Upper lobe of left lung (tissue), 6 donors: Measurements from ENCODE around the gene PHC1. TPM values are rescaled to one million over a fixed set of nuclear protein-coding genes. Genes with fewer than 3 reads are reported as not detected.

Source experiments
- ATAC-seq, 2 donors: fragments of 200-7000 bp; cut with Tn5 transposase; one replicate each; pipeline ENCODE4 v1.9.1; 2022; ENCODE audit warnings: mild to moderate bottlenecking in 2 of 2, moderate library complexity in 2 of 2; ENCODE audit not compliant: low FRiP score in 2 of 2
- DNase-seq, 2 donors: peaks; one replicate each; pipeline ENCODE4 v3.0.0-alpha.2; 2019 to 2020
- H3K27ac ChIP-seq, 4 donors: fragments of 200-600 bp; sonication (generic); one replicate each; pipeline ENCODE4 v1.5.1; 2016 to 2019
- H3K27me3 ChIP-seq, 4 donors: fragments of 200-600 bp; sonication (generic); one replicate each; pipeline ENCODE4 v1.5.1; 2017 to 2019
- H3K36me3 ChIP-seq, 4 donors: fragments of 200-600 bp; sonication (generic); one replicate each; pipeline ENCODE4 v1.5.1; 2016 to 2019
- H3K4me1 ChIP-seq, 4 donors: fragments of 200-600 bp; sonication (generic); one replicate each; pipeline ENCODE4 v1.5.1; 2018 to 2019
- H3K4me3 ChIP-seq, 4 donors: fragments of 200-600 bp; sonication (generic); one replicate each; pipeline ENCODE4 v1.5.1; 2017 to 2019; ENCODE audit warnings: mild to moderate bottlenecking in 2 of 4, moderate library complexity in 1 of 4
- H3K9me3 ChIP-seq, 4 donors: fragments of 200-600 bp; sonication (generic); one replicate each; pipeline ENCODE4 v1.5.1; 2018 to 2019
- CTCF ChIP-seq, 6 experiments: fragments of 450-650 bp in 4 of 6; fragments of 200-600 bp in 2 of 6; sonication (generic) in 2 of 6; IDR thresholded peaks; one replicate each; pipeline ENCODE4 v1.5.1; 2016 to 2019; ENCODE audit warnings: antibody characterized with exemption in 6 of 6
- EP300 ChIP-seq, 4 donors: sonication (generic); formaldehyde crosslinking; IDR thresholded peaks; one replicate each; pipeline ENCODE4 v1.5.1; 2017; ENCODE audit warnings: antibody characterized with exemption in 4 of 4, control low read depth in 2 of 4
- POLR2A ChIP-seq, 4 donors: fragments of 450-650 bp; IDR thresholded peaks; one replicate each; pipeline ENCODE4 v1.5.1; 2016 to 2017; ENCODE audit warnings: antibody characterized with exemption in 4 of 4, mild to moderate bottlenecking in 2 of 4
- POLR2AphosphoS5 ChIP-seq, 2 donors: sonication (generic); formaldehyde crosslinking; IDR thresholded peaks; one replicate each; pipeline ENCODE4 v1.5.1; 2017; ENCODE audit warnings: antibody characterized with exemption in 2 of 2
- WGBS, 2 donors: methylation state at CpG; one replicate each; pipeline ENCODE4 v1.1.5; 2017 to 2018; 5-methylcytosine and 5-hydroxymethylcytosine counted together
- total RNA-seq, 6 donors: library from RNA; depleted of rRNA in 4 of 6; stranded (reverse); fragments of >200 nt in 4 of 6; gene quantifications; one replicate each; pipeline versions ENCODE4 v1.1.0 to v1.2.1, GENCODE V29; 2016 to 2021
- donor health status: DM: no; HTN: no; CAD: no; lungs with moderate emphysema.
- donor health status: DM: no; HTN: yes; CAD: no; lungs with severe emphysema.

Gene PHC1
- total RNA-seq, 6 donors from 2014 or later, result 23.2 to 60.8 (median 32.1) TPM

DNA sequence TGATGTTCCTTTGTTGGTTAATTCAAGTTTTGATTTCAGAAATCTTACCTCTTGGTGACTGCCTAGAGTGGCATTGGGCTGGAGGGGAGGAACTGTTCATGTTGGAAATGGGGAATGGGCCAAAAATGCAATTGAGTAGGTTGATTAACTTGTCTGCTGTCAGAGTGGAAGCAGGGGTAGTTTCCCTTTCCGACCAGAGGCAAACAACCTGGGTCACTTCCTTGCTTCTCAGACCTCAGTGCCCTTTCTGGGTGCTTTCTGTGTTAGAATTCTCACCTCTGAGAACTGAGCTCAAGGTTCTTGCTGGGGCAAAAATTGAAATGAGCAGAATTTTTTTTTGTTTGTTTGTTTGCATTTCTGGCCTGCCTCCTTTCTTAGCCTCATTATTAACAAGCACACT is 37.4 kb downstream of the PHC1 start:
- H3K36me3 ChIP-seq, result no peaks in the 10 kb centered on the region
- TF ChIP-seq CTCF (IDR thresholded peaks at IDR 0.05), result no peak
- ATAC-seq (no peak), DNase-seq (no peak)
- H3K4me3 ChIP-seq, result no peak overlapping the region
- peaks cover 20 to 36% (median 25%) of the 10 kb centered on the region in 4 donors for H3K4me1 ChIP-seq
- H3K27ac ChIP-seq, result peak overlapping the region in 1 of 4 donors; percentile 40
- H3K9me3 ChIP-seq, result no peaks in the 10 kb centered on the region
- no peaks in the 10 kb centered on the region for H3K27me3 ChIP-seq
- 44 to 75% methylated on average over 1 of the region's 1 CpG for WGBS, 2 donors

DNA sequence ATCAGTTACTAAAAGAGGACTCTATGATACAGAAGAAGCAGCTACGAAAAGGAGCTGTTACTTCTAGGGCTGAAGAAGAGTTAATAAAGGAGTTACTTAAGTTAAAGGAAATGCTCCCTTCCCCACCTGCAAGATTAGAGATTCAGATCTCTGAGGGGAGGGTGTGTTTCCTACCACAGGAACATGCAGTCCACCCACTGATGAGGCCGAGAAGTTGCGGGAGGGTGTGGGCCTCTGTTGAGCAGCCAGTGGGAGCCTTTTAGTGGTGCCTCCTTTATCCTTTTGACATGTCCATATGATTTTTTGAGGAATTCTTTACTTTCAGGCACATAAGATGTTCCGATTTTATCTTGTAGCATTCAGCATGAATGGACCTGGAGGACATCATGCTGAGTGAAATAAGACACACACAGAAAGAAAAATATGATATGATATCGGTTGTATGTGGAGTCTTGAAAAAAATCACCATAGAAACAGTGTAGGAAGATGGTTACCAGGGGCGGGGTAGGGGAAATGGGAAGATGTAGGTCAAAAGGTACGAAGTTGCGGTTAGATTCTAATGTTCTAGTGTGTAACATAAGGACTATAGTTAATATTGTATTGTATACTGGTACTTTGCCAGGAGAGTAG is 39.6 kb downstream of the PHC1 start:
- WGBS, 2 donors, result 81% methylated on average over 8 of the region's 8 CpGs
- Histone ChIP-seq H3K4me1 (peaks cover 0 to 16% (median 8%) of the 10 kb centered on the region in 4 donors), H3K27me3 (no peaks in the 10 kb centered on the region), H3K4me3 (no peak overlapping the region), H3K9me3 (no peaks in the 10 kb centered on the region), H3K36me3 (no peaks in the 10 kb centered on the region), H3K27ac (no peak overlapping the region)
- peak in 1 of 2 donors; percentile 28 for DNase-seq
- TF ChIP-seq CTCF (IDR thresholded peaks at IDR 0.05), result no peak
- TF ChIP-seq POLR2A (IDR thresholded peaks at IDR 0.05), result no peak
- TF ChIP-seq EP300 (IDR thresholded peaks at IDR 0.05), result no peak
- no peak for TF ChIP-seq POLR2AphosphoS5 (IDR thresholded peaks at IDR 0.05)
- no peak for ATAC-seq

DNA sequence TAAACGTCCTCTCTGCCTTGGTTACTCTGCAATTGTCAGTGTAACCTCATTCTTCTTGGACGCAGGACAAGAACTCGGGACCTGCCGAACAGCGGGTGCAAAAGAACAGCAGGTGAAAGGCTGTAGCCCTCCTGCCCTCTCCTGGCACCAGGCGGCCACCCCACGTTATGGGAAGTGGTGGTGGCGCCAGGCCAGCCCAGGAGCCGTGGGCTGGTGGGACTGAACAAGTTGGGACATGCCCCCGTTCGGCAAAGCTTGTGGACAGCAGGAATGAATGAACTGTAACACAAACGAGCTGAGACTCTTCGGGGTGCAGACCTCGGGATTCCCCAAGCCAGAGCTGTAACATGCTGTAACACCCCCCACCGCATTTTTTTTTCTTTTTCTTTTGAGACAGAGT is 41.8 kb downstream of the PHC1 start:
- no peak for TF ChIP-seq POLR2A (IDR thresholded peaks at IDR 0.05)
- Histone ChIP-seq H3K9me3 (no peaks in the 10 kb centered on the region), H3K4me1 (peaks cover 0 to 5% (median 3%) of the 10 kb centered on the region in 4 donors), H3K27ac (no peak overlapping the region), H3K4me3 (no peak overlapping the region), H3K27me3 (no peaks in the 10 kb centered on the region), H3K36me3 (no peaks in the 10 kb centered on the region)
- WGBS, 2 donors, result 88 to 96% methylated on average over 4 to 15 of the region's 15 CpGs
- no peak for ATAC-seq
- DNase-seq, result no peak

DNA sequence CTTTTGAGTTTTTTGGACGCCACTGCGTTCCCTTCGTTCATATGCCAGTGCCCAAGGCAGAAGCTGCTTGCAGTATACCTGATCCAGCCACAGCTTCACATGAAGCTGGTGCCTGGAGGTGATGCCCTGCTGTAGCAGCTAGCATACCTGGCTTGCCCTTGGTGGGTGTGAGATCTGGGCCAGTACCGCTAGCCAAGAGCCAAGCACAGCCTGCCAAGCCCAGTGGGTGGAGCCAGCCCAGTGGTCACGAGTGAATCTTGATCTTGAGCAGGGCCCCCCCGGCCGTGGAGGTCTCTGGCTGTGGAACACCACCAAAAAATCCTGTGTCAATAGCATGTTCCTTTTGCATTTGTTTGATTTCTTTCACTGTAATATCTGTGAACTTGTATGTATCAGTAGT is 42.5 kb downstream of the PHC1 start:
- Histone ChIP-seq H3K27ac (no peak overlapping the region), H3K9me3 (no peaks in the 10 kb centered on the region), H3K4me1 (no peaks in the 10 kb centered on the region), H3K36me3 (no peaks in the 10 kb centered on the region), H3K4me3 (no peak overlapping the region), H3K27me3 (no peaks in the 10 kb centered on the region)
- 88 to 89% methylated on average over 7 of the region's 7 CpGs for WGBS, 2 donors
- DNase-seq (no peak), ATAC-seq (no peak)
- TF ChIP-seq CTCF (IDR thresholded peaks at IDR 0.05), result no peak
- no peak for TF ChIP-seq POLR2A (IDR thresholded peaks at IDR 0.05)
- TF ChIP-seq POLR2AphosphoS5 (IDR thresholded peaks at IDR 0.05), result no peak
- no peak for TF ChIP-seq EP300 (IDR thresholded peaks at IDR 0.05)

GRCh38 chr12:8957561-8957960 is 43.3 kb downstream of the PHC1 start:
- Histone ChIP-seq H3K4me1 (no peaks in the 10 kb centered on the region), H3K36me3 (no peaks in the 10 kb centered on the region), H3K4me3 (no peak overlapping the region), H3K27ac (no peak overlapping the region), H3K27me3 (no peaks in the 10 kb centered on the region), H3K9me3 (no peaks in the 10 kb centered on the region)
- no peak for DNase-seq
- 79 to 85% methylated on average over 4 of the region's 4 CpGs for WGBS, 2 donors
- no peak for ATAC-seq
- TF ChIP-seq POLR2A (IDR thresholded peaks at IDR 0.05) (no peak), POLR2AphosphoS5 (IDR thresholded peaks at IDR 0.05) (no peak), CTCF (IDR thresholded peaks at IDR 0.05) (no peak), EP300 (IDR thresholded peaks at IDR 0.05) (no peak)
